ENCODE measurements around the gene VDR. TPM values are rescaled to one million over a fixed set of nuclear protein-coding genes. Genes with fewer than 3 reads are reported as not detected.

Gene VDR
- total RNA-seq, 1 donor from 2014 or later = not detected

DNA sequence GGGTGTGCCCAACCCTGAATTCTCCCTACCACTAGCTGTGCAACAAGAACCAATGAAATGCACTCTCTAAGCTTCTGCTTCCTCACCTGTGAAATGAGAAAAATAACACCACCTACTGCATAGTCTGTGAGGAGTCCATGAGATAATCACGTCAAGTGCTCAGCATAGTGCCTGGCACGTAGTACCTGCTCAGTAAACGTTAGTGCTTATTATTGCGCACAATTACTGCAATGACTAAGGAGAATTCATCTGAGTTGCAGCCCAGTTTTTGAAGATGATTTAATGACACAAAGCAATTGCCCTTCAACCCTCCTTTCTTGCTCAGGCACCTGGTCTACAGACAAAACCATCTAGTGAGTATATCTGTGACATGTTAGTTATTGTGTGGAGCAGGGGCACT lies 8.8 kb downstream of the VDR start:
- H3K27ac Mint-ChIP-seq (ENCODE audit: unreplicated experiment) = no peak overlapping the region
- H3K27me3 Mint-ChIP-seq (ENCODE audit: unreplicated experiment) = peaks cover 4% of the 10 kb centered on the region
- H3K9me3 Mint-ChIP-seq (ENCODE audit: unreplicated experiment) = no peaks in the 10 kb centered on the region

DNA sequence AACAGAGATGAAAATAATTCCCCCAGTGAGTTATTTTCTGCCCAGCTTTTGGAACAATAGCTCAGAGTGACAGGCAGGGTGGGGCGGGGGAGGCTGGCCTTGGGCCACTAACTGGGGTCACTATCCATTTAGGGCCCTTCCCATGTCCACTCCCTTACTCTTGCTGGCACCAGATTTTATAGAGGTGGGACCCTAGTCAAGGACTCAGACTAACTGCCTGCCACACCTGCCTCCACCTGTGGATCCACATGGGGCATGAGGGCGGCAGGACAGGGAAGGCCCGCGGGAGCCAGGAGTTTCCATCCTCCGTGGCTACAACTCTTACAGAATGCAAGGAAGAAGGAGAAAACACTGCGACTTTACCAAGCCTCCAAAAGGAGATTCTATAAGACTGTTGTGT lies 10.1 kb downstream of the VDR start:
- H3K27me3 Mint-ChIP-seq (ENCODE audit: unreplicated experiment) = peaks cover 5% of the 10 kb centered on the region
- no peaks in the 10 kb centered on the region for H3K36me3 Mint-ChIP-seq (ENCODE audit: unreplicated experiment)
- H3K4me1 Mint-ChIP-seq (ENCODE audit: low read depth, unreplicated experiment) = peaks cover 2% of the 10 kb centered on the region
- H3K4me3 Mint-ChIP-seq (ENCODE audit: unreplicated experiment) = no peak overlapping the region
- TF ChIP-seq, protein P1, sequence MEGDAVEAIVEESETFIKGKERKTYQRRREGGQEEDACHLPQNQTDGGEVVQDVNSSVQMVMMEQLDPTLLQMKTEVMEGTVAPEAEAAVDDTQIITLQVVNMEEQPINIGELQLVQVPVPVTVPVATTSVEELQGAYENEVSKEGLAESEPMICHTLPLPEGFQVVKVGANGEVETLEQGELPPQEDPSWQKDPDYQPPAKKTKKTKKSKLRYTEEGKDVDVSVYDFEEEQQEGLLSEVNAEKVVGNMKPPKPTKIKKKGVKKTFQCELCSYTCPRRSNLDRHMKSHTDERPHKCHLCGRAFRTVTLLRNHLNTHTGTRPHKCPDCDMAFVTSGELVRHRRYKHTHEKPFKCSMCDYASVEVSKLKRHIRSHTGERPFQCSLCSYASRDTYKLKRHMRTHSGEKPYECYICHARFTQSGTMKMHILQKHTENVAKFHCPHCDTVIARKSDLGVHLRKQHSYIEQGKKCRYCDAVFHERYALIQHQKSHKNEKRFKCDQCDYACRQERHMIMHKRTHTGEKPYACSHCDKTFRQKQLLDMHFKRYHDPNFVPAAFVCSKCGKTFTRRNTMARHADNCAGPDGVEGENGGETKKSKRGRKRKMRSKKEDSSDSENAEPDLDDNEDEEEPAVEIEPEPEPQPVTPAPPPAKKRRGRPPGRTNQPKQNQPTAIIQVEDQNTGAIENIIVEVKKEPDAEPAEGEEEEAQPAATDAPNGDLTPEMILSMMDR (IDR thresholded peaks at IDR 0.05; ENCODE audit: partially characterized antibody, unreplicated experiment) = no peak
- no peaks in the 10 kb centered on the region for H3K9me3 Mint-ChIP-seq (ENCODE audit: unreplicated experiment)
- no peak overlapping the region for H3K27ac Mint-ChIP-seq (ENCODE audit: unreplicated experiment)
- DNase-seq = no peak

More for the DNA sequence above, 8.8 kb downstream of the VDR start:
- no peak for DNase-seq
- Mint-ChIP-seq H3K4me3 (ENCODE audit: unreplicated experiment) (no peak overlapping the region), H3K4me1 (ENCODE audit: low read depth, unreplicated experiment) (peaks cover 2% of the 10 kb centered on the region), H3K36me3 (ENCODE audit: unreplicated experiment) (no peaks in the 10 kb centered on the region)
- TF ChIP-seq, protein P1 (IDR thresholded peaks at IDR 0.05; ENCODE audit: partially characterized antibody, unreplicated experiment) = no peak

DNA sequence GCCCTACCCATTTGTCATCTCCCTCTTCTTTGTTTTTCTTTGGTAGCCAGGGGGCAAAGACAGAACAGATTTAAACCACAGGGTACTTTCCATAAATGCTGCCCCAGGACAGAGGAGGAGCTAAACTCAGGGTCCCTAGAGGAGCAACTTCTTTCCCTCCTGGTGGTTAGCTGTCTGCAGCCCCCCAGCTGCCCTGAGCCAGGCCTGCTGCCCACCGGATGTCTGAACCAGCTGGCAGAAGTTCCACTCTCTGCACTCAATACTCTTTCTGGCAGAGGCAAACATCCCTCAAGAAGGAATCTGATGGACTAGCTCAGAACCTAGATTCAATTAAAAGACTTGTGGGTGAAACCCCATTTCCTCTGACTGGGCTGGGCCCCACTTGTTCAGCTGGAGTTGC lies 10.7 kb downstream of the VDR start:
- no peaks in the 10 kb centered on the region for H3K36me3 Mint-ChIP-seq (ENCODE audit: unreplicated experiment)
- no peaks in the 10 kb centered on the region for H3K9me3 Mint-ChIP-seq (ENCODE audit: unreplicated experiment)
- H3K27me3 Mint-ChIP-seq (ENCODE audit: unreplicated experiment) = peaks cover 5% of the 10 kb centered on the region
- no peak overlapping the region for H3K4me3 Mint-ChIP-seq (ENCODE audit: unreplicated experiment)
- no peak for DNase-seq
- TF ChIP-seq, protein P1 (IDR thresholded peaks at IDR 0.05; ENCODE audit: partially characterized antibody, unreplicated experiment) = no peak
- H3K4me1 Mint-ChIP-seq (ENCODE audit: low read depth, unreplicated experiment) = peaks cover 2% of the 10 kb centered on the region
- no peak overlapping the region for H3K27ac Mint-ChIP-seq (ENCODE audit: unreplicated experiment)

DNA sequence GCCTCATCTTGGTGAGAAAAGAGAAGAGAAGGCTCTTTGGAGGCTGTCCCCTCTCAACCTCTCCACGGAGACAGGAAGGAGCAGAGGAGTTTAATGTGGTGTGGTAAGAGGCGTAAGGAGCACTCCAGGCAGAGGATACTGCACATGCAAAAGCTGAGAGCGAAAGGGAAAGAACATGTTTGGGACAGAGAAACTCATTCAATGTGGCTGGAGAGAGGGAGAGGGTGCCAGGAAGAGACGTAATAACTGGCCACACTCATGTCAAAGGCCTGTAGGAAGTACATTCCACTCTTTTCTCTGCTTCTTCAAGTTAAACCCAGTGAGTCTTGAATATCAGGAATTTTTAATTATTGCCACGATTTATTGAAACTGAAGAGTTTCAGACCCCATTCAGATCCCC lies 12.0 kb downstream of the VDR start:
- no peak for DNase-seq
- no peaks in the 10 kb centered on the region for H3K9me3 Mint-ChIP-seq (ENCODE audit: unreplicated experiment)
- no peaks in the 10 kb centered on the region for H3K36me3 Mint-ChIP-seq (ENCODE audit: unreplicated experiment)
- H3K27me3 Mint-ChIP-seq (ENCODE audit: unreplicated experiment) = peaks cover 5% of the 10 kb centered on the region
- TF ChIP-seq, protein P1 (IDR thresholded peaks at IDR 0.05; ENCODE audit: partially characterized antibody, unreplicated experiment) = no peak
- H3K4me3 Mint-ChIP-seq (ENCODE audit: unreplicated experiment) = no peak overlapping the region
- H3K27ac Mint-ChIP-seq (ENCODE audit: unreplicated experiment) = no peak overlapping the region
- H3K4me1 Mint-ChIP-seq (ENCODE audit: low read depth, unreplicated experiment) = peaks cover 2% of the 10 kb centered on the region

DNA sequence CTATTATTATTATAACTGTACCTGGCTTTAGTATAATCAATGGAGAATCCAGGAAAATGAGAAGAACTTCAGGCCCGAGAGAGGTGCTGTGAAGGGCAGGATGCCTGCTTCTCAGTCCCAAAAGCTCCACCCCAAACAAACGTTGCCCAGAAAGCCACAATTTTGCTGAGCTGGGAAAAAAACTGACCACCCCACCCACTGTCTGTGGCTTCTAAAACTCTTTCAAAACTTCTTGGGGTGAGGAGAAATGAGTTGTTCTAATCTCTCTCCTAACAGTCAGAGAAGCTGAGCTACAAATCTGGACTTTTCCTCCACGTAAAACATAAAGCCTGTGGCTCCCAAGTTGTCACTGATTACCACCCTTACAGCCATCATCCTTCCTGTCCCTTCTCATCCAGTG lies 13.4 kb downstream of the VDR start:
- H3K4me3 Mint-ChIP-seq (ENCODE audit: unreplicated experiment) = no peak overlapping the region
- no peaks in the 10 kb centered on the region for H3K36me3 Mint-ChIP-seq (ENCODE audit: unreplicated experiment)
- H3K27ac Mint-ChIP-seq (ENCODE audit: unreplicated experiment) = no peak overlapping the region
- peaks cover 5% of the 10 kb centered on the region for H3K27me3 Mint-ChIP-seq (ENCODE audit: unreplicated experiment)
- H3K4me1 Mint-ChIP-seq (ENCODE audit: low read depth, unreplicated experiment) = peaks cover 2% of the 10 kb centered on the region
- H3K9me3 Mint-ChIP-seq (ENCODE audit: unreplicated experiment) = no peaks in the 10 kb centered on the region
- TF ChIP-seq, protein P1 (IDR thresholded peaks at IDR 0.05; ENCODE audit: partially characterized antibody, unreplicated experiment) = no peak
- DNase-seq = no peak
